ENCODE data around the gene APH1B.
"Not testable (repeated sequence)": the region's sequence is repeated elsewhere in the genome, so short reads cannot be mapped to it uniquely, and the experiment has no call there.

APH1B gene

DNA sequence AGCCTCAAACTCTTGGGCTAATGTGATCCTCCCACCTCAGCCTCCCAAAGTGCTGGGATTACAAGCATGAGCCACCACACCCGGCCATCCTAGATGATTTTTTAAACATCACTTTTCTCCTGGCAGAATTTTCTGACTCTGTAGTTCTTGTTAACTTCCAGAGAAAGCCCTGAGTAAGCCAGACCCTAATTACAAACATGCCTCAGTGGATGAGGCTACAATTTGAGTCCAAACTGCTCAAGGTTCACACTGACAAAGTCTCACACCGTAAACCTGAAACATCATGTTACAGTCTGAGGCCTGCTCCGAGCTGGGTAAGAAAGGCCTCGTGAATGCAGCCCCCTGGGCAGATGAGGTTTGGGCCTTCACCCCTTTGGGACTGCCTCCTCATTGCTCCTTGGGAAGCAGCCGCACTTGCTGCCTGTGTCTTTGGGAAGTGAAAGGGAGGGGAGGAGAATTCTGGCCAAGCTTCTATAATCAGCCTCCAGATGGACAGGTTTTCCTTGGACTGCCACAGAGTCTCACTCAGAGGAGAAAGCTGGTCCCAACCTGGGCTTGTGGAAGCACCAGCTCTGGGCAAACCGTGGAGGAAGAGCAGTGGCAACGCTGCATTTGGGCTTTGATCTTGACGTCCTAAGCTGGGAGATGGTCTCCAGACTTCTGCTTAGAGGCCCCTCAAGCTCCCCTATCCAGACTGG, 58.3 kb downstream of the APH1B start:
- no peak for DNase-seq

DNA sequence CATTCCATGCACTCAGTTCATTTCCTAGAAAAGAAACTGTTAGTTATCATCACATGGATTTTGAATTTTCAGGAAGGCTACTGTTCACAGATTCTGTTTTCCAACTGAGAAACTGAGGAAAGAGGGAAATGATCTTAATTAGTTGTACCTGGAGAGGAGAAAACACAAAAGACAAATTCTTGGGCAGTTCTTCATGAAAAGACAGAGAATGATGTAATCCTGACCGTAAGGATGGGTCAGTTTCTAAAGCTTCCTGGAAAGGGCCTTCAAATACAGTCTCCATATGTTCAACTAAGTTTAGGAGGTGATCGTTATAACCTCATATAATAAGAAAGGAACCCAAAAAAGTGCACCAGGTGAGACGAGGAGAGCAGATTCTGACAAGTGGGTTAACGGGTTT, 59.6 kb downstream of the APH1B start:
- no peak for DNase-seq

DNA sequence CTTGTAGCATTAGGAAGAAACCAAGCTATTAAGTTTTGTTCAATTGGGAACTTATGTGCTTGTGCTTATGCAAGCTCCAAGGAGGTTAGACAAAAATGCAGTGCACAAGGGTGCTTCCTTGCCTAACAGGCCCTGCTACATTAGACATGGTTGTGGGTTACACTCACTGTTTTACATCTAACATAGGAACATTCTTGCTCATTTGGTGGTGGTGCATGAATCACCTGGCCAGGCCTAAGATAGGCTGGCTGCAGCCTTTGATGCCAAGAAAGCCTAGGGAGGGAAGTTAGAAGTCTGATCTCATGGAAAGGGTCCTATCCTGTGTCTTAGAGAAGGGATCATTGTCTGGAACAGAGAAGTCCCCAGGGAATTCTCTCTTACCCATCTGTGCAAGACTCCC, 60.8 kb downstream of the APH1B start:
- DNase-seq = no peak

DNA sequence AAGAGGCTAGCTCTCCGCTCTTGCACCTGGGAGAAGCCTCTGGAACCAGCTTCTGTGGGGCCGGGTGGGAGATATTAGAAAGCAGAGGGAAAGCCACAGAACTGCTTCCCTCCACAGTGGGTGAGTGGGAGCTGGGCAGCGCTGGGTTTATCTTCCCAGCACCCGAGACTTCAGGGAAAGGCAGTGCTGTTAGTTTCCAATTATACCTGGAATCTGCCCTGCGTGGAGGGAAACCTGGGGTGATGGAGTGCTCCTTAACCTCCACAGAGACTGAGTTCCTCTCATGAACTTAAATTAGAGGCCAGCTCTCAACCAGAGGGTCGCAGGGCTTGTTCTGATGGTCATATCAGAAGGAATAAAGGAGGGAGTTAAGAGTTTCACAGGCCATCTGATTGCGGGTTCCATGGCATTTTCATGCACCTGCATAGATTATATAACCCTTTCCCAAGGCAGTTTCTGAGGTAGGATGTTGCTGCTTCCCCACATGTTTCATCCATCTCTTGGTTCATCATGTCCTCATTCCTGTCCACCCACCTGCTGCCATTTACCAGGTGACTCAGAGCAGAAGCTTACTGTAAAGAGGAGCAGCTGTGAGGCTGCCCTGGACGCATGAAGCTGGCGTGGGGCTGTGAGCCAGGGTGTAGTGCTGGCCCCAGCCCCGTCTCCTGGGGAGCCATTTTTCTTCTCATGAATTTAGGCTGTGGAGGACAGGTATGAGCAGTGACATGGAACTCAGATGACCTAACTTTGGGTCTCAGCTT, 61.8 kb downstream of the APH1B start:
- no peak for DNase-seq

DNA sequence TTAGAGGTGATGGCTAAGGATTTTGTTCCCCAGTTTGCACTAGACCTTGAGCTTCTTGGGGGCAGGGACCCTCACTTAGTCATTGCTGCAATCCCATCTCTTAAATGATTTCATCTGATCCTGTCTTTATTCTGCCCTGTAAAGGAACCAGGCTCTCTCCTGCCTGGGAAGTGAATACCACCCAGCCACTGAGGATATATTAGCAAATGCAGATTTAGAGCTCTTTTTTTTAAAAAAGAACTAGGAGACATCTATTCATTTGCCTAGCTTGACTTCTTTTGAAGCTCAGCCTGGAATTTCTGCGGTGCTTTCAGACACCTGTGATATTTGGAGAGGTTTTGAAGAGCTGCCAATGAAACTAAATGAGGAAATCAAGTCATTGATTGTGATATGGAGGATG, 62.4 kb downstream of the APH1B start:
- DNase-seq = no peak

DNA sequence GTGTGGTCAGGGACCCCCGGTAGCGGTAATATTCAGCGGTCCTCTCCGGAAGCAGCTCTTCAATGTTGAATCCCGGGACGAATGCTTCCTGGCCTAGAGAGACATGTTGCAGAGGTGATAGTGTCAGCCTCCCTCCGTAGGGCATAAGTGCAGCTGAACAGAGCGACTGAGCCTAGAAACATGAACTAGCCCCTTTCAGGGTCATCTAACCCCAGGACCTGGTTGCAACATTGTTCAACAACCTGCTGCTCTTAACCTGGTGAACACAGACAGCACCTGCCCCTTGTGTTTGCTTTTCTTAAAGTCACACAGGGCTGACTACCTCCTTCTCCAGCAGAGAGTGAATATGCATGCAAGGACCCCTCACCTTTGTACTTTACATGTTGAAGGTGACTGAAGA, 62.9 kb downstream of the APH1B start:
- DNase-seq = no peak

DNA sequence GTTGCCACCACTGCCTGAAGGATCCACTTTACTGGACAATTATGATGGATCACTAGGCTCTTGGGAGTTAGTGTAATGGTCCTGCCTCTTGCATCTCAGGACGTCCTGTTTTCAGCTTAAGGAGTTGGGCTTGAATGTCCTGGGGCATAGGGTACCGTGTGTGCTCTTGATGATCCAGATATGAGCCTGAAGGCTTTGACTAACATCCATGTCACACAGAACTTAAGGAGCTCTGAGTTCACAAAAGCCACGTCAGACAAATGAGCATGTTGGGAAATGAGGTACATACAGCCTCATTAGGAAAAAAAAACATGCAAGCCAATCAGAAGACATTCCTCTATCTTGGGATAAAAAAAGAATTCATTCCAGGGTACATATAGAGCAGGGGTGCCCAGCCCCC, 63.5 kb downstream of the APH1B start:
- no peak for DNase-seq

DNA sequence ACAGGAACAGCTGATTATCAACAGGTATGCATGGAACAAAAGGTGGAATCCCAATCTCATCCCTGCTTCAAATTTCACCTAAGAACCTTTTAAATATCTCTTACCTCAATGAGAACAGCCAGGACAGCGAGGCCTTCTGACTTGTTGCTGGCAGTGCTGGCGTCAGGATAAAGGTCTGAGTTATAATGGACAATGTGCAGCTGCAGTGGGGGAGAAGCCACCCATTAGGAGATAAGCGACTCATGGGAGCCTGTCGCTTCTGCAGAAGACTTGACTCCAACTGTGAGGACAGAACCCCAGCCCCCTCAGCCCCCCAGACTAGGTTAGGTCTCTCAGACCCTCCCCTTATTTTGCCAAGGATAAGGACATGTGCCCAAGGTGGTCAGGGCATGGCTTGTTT, 64.5 kb downstream of the APH1B start:
- no peak for DNase-seq

DNA sequence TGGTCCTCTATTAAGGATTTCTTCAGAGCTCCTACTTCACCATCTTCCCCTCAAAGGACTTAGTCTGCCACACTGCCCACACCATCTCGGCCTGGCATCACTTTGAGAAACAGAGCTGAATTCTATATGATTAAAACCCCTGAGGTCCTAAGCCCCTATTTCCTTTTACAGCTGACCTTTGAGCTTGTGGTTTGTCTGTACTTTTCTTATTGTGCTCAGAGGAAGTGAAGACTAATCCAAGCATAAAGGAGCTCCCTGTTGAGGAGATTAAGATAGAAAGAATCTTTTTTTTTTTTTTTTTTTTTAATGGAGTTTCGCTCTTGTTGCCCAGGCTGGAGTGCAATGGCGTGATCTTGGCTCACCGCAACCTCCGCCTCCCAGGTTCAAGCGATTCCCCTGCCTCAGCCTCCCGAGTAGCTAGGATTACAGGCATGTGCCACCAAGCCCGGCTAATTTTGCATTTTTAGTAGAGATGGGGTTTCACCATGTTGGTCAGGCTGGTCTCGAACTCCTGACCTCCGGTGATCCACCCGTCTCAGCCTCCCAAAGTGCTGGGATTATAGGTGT, 65.7 kb downstream of the APH1B start:
- DNase-seq = not testable (repeated sequence)

DNA sequence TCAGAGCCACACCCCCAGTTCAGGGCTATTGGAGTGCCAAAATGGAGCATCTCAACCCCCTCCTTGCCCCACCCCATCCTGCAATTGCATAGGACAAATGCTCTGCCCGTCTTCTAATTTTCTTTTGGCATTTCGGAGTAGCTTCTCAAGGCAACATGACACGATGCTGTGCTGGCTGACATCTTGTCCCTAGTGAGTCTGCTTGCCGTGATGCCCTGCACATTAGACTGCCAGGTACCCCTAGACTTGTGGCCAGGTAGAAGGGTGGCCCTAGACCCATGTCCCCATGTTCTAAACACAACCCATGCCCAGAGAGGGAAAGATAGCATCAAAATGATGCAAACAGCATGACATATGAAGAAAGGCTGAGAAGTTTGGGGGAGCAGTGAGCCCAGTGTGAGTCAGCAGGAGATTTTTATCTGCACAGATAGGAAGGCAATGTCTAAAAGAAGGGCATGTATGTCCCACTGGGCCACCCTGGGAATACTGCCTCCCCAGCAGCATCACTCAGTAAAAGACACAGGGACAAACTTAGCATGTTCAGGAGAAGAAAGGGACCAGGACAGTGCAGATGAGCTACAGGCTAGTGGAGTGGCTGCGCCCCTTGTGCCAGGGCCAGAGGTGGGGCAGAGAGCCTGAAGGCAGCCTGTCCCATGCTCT, 67.5 kb downstream of the APH1B start:
- no peak for DNase-seq

DNA sequence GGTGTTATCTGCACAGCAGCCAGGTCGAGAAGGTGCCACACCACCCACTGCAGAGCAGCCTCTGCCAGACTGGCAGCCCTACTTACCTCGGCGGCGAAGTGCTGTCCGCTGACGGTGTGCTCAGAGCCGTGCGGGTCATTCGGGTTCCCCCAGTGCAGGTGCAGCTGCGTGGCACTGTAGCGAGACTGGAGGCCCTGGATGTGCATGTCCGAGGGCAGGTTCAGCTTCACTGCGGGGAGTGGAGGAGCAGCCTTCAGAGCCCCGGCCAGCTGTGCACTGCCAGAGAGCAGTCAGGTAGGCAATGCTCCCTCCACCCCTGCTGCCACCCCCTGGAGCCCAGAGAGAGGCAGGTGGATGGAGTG, 68.0 kb downstream of the APH1B start:
- no peak for DNase-seq

DNA sequence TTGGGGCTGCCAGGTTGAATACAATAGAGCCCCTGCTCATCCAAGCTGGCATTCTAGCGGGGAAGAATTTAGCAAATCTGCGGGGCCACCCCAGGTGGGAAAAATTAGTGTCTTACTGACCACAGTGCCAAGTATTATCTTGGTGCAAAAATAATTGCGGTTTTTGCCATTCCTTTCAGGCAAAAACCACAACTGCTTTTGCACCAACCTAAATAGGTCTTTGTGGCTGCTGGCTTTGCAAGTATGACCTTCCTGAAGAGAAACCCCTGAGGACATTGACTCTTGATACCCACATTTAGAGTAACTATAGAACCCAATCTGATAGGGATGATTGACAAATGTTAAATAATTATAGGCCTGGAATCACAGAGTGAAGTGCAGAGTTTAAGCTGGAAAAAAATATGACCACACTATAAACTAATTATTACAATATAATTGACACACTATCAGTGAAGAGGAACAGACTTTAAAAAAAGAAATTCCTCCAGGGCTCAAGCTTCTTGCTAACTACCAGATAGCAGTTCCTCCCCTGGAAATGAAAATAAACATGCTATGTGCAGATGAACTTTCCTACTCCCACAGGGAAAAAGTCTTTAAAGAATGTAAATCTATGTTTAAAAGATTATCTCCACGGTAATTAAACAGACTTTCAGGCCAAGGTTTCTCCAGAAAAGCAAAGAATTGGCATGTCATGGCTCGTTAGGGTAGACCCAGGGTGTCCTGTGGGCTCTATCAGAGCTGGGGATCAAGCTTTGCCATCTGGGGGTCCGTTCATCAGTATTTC, 69.9 kb downstream of the APH1B start:
- no peak for DNase-seq

DNA sequence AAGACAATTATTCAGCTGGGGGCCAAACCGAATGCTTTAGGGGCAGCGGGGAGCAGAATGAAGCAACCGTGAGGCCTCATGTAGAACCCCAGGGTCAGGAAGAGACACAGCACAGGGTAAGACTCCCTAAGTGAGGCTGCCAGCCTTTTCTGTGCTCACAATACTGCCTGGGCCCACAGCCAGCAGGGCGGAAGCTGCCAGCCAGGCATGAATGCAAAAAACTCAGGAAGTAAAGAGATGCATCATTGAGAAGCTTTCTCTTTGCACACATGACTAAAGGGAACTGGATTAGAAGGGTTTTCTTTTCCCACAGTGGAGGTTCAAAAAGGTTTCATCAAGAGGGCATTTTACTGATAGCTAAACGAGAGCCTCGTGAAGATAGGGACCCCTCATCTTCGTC, 71.0 kb downstream of the APH1B start:
- DNase-seq = no peak

DNA sequence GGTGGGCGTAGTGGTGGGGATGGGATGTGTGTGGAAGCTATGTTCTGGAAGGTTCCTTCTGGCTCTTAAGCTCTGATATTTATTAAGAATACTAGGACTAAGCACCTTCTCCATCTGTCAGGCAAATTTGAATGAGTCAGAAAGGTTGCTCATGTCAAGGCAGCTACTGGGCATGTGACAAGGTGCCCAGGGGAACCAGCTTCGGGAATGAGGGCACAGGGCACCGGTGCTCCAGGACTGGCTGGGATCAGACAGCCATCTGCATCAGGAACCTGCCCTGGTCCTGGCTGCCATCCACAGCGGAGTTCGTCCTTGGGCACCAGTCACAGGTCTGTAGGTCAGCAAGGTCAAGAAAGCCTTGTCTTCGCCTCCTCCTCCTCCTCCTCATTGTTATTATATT, 71.8 kb downstream of the APH1B start:
- DNase-seq = no peak

DNA sequence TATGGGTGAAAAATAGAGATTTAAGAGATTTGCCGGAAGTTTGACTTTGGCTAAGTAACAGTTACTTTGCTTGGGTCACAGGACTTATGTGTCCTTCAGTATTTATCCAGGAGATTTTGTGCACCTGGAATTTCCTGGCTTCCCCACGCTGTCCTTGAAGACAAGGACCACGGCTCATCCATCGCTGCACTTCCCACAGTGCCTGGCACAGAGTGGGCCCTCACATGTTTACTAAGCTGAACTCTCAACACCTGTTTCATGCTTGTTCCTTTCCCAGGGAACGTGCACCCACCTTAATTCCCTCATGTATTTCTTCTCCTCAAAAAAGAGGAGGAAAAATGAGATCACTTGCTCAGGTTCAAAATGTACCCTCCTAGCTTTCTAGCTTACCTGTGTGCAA, 72.2 kb downstream of the APH1B start:
- DNase-seq = no peak

DNA sequence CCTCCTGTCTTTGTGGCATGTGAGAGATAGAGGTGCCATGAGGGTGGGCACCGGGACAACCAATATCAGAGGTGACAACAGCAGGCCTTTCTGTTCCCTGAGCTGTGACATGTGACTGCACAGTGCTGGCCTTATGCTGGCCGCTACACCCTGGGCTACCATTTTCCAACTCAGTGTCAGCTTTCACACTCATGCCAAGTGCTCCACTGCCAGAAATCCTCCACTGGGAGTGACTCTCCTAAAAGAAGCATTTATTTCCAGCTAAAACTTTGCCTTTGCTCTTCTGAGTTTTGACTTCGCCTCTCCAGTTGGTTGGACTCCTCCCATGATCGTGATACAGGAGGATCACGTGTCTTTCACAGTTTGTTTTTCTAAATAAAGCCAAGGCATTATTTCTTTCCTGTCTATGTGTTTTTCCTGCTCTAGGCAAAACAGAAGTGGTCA, 72.8 kb downstream of the APH1B start:
- DNase-seq = no peak

DNA sequence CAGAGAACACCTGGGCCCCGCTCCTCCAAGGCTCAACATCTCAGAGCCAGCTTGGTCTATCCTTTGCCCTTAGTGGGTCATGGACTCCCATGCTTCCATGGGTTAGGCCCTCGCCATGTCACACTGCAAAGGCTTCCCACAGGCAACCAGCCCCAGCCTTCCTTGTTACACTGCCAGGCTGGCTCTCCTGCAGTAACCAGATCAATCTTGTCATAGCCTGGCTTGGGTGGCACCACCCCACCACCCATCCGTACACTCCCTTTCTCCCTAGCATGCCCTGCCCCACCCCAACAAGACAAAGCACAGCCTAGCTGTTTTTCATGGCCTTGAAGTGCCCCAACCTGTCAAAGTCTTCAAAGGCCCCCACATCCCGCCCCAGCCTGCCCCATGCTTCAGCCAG, 73.8 kb downstream of the APH1B start:
- no peak for DNase-seq

DNA sequence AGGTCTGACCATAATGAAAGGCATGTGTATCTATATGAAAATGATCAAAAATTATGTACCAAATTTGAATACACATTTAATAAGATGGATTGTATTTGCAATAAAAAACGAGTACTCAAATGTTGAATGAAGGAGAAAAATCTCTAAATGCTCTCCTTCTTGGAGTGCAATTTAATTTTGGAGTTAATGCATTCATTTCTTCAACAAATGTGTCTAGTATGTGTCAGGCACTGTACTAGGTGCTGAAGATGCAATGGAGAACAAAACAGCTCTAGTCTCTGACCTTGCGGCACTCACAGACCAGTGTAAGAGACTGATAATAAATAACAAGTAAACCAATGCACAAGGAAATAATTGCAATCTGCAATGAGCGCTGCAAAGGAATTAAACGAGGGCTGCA, 75.4 kb downstream of the APH1B start:
- no peak for DNase-seq

DNA sequence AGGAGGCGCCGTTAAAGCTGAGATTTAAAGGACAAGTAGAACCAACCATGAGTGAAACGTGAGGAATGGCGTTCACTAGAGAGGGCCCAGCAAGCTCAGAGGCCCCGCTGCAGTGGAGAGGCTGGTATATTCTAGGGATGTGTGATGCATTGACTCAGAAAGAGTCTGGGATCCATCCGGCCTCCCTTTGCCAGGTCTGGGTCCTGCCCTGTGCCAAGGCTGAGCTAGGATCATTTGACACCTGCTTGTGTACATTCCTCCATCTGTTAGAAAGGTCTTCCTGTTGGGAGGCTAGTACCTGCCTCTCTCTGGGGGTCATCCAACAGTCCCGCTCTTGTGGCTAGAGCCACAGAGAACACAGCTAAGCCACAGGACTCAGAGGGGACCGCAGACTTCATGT, 75.9 kb downstream of the APH1B start:
- DNase-seq = no peak

DNA sequence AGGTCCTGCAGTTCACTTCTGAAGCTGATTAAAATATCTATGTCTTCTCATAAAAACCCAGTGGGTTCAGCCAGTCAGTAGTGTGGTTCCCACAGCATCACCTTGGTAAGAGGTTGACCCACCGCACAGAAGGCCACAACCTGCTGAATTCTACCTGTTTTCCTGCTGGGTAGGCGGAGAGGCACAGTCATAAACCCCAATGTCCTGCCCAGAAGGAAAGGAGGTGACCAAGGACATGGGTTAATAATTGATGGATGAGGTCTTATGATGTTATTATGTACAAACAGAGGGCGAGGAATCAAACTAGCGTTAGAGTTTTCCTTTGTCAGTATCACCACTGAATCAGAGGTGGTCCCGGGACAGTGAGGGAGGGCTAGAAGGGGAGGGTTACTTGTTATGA, 76.5 kb downstream of the APH1B start:
- DNase-seq = no peak

DNA sequence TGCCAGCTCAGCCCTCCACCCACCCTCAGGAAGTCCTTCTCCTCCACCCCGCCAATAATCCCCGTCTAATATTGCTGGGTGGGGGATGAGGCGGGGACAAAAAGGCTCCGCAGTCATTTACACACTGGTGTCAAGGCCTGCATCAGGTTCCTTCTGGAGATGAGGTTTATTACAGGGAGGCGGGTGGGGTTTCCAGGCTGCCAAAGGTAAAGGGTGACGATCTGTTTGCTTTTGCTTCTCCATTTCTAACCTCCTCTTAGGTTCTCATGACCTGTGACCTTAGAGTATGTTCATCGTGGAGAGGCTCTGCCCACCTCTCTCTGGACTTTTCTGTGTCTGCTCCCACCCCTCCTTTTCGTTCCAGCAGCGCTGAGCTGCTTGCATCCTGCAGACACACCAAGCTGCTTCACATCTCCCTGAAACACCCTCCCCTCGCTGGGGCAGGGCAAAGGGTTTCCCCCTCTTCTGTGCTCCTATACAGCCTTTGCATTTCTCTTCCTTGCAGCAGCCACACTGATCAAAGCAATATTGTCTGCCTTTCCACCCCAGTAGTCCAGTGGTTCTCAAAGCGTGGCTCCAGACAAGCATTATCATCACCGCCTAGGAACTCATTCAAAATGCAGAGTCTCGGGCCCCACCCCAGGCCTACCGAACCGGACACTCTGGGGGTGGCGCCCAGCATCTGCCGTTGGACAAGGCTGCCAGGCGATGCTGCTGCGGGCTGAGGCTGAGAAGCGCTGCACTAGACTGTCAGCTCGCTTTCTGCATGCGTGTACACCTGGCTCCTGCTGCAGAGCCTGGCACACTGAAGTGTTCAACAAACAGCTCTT, 77.6 kb downstream of the APH1B start:
- DNase-seq = no peak

DNA sequence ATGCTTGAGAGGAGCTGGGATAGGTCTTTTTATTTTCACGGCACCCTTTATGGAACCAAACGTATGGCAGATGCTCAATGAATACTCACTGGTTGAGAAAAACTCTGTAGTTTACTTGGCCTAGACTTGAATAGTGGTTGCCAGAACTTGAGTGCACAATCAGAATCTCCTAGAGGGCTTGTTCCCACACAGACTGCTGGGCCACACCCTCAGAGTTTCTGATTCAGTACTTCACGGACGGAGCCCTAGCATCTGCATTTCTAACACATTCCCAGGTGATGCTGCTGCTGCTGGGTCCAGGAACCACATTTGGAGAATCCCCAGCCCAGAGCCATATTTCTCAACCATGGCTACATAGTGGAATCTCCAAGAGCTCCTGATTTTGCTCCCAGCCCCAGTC, 79.7 kb downstream of the APH1B start:
- no peak for DNase-seq

Data from cortex of kidney (tissue), 1 donor.